Measurements from ENCODE around the gene ARFIP2.
"Not testable (repeated sequence)": the region's sequence is repeated elsewhere in the genome, so short reads cannot be mapped to it uniquely, and the experiment has no call there.

The ARFIP2 gene

DNA sequence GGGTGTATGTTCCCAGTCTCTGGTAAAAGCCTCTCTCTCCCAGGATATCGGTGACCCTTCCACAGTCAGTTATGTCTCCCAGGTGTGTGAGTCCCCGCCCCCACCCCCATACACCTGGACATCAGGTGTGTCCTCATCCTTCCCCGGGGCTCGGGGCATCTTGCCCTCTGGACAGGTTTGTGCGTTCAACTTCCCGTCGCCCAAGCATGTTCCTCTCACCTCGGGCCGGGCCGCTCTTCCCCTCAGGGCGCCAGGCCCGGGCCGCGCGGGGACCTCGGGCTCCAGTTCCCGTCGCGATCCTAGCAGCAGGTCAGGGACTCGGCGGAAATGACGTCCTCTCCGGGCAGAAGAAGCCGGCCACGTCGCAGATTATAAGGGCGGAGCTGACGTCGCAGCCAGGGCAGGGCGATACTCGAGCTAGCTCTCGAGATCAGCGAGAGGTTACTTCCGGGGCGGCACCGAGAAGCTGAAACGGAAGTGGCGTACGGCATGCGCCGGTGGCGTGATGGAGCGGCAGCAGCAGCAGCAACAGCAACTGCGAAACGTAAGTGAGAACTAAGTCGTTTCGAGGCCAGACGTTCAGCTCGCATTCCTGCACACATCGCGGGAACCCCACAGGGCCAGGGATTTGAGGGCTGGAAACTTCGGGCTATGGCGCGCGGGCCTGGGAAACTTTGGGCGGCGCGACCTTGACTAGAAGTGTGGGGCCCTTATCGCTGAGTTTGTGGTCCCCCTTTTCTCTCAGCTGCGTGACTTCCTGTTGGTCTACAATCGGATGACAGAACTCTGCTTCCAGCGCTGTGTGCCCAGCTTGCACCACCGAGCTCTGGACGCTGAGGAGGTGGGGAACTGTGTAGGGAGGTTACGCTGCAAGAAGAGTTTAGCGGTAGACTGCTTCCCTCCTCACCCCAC, at the start of gene ARFIP2, which contains the start of gene TIMM10B:
TSS of gene ARFIP2 (minus strand) at position 320 of the 912 bp plus-strand sequence. CDS start 910 bp downstream, outside the sequence.
TSS of gene TIMM10B (plus strand) at position 490 of the 912 bp plus-strand sequence. CDS start at position 506, 16 bp downstream.
- peak; percentile 92 to 93 for DNase-seq (ENCODE audit: low read depth in 2 of 2)

DNA sequence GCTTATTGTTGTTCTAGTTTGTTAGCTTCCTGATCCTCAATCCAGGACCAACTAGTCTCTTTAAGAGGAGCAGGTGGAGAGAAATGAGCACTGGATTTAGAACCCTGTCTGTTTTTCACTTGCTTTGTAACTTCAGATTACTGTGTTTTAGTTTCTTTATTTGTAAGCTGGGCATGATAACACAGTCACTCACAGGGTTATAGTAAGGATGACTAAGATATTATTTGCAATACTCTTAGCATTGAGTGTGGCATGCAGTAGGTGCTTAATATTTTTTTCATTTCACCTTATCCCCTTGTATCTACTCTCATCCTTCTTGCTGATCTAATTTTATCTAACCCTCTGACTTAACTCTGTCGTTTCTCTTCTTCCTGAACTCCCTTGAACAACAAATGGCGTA, 49.7 kb upstream of the ARFIP2 start:
- no peak for DNase-seq (ENCODE audit: low read depth in 2 of 2)

DNA sequence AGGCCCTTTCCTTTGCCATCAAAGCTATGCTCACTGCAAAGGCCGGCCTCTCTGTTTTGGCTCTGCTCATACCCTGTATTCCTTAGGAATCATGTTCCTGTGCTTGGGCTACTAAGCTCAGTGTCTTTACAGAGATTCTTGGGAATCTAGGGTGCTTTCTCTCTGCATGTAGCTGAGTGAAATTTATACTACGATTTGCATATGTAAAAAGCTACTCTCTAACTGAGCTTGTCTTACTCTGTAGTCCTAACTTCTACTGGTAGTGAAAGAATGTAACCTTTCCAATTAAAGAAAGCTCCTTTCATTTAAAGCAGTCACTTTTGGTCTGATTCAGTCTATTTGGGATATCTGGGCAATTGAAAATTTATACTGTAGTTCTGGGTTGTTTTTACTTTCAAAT, 48.1 kb upstream of the ARFIP2 start:
- no peak for DNase-seq (ENCODE audit: low read depth in 2 of 2)

DNA sequence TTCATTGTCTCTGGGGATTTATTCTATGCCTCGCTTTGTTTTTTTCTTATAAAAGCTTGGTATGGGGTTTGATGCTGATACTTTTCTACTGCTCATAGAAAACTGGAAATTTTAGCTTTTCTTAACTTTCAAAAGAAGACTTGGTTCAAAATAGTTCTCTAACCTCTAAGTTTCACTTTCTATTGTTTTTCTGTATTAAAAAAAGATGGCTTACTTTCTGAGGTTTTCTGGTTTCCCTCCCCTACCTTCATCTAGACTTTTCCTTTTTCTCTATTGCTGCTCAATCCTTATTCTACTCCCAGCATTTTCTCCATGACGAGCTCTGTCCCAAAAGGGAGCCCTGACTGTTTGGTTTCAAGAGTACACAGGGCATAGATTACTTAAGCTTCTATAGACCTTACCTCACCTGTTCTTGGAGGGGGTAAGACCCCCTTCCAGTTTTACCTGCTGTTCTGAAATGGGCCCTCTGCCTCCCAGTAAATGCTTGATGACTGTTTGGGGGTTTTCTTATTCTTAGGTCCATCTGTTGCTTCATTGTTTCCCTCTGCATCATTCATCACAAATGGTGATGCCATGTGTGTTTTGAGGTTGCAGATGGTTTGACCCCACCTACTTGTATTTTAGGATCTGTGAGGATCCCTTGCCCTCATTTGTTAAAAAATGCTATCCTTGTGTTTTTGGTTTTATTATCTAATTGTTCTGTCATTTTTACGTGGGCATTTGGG, 45.4 kb upstream of the ARFIP2 start:
- DNase-seq (ENCODE audit: low read depth in 2 of 2) = no peak

GRCh38 chr11:6523253-6523652, 42.1 kb upstream of the ARFIP2 start:
- no peak for DNase-seq (ENCODE audit: low read depth in 2 of 2)

DNA sequence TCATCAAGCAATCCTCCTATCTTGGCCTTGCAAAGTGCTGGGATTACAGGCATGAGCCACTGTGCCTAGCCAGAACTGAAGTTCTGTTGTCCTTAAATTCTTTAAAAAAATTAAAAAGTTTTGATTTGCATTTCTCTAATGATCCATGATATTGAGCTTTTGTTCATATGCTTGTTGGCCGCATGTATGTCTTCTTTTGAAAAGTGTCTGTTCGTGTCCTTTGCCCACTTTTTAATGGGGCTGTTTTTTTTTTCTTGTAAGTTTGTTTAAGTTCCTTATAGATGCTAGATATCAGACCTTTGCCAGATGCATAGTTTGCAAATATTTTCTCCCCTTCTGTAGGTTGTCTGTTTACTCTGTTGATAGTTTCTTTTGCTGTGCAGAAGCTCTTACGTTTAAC, 40.8 kb upstream of the ARFIP2 start:
- DNase-seq (ENCODE audit: low read depth in 2 of 2) = not testable (repeated sequence)

DNA sequence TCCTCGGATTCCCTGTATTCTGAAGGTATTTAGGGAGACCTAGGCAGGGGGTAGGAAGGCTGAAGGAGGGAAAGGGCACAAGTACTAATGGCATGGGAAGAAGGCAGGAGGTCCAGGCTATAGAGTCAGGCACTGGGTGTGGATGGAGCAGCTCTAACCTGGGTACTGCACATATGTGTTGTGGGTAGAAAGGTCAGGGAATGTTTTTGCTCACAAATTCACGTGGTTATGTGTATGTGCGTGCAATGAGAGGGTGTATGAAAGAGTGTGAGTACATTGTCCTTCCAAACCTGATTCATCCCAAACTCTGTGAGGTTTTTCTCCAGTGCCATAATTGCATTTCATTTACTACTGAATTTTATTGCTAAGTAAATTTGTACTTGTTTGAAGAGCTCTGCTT, 39.1 kb upstream of the ARFIP2 start:
- no peak for DNase-seq (ENCODE audit: low read depth in 2 of 2)

DNA sequence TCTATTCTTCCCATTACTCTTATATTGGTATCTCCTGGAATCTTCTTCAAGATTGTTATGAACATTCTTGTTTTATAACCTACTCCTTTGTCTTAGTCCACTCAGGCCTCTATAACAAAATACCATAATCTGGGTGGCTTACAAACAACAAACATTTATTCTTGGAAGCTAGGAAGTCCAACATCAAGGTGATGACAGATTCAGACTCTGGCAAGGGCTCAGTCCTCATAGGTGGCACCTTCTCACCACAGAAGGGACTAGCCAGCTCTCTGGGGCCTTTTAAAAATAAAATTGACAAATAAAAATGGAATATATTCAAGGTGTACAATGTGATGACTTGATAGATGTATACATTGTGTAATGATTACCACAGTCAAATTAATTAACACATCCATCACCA, 35.7 kb upstream of the ARFIP2 start:
- no peak for DNase-seq (ENCODE audit: low read depth in 2 of 2)

DNA sequence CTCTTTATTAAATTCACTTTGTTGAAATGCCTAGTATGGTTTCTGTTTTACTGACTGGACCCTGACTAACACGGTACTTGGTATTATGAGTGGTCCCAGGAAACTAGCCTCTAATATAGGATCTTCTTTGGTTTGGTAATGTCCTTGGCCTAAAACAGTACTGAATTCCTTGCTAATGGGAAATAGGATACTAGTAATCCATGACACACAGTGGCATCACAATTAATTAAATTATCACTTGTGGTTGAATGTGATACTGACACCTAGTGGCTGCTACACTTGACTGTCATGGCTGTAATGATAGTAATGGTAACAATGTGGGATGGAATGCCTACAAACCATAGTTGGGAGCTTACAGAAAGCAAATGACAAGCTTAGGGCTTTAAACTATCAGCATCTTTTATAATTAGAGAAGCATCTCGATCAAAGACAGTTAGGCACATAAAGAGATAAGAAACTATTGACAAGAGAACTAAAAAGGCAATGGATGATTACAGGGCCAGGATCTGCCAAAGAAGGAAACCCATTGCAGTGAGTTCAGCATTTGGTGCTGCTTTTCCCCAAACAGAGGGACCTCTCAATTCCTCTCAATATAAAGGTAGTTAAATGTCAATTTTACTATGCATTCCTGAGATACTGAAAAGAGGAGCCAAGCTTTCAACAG, 24.6 kb upstream of the ARFIP2 start:
- DNase-seq (ENCODE audit: low read depth in 2 of 2) = no peak

GRCh38 chr11:6504166-6504565, 23.0 kb upstream of the ARFIP2 start:
- DNase-seq (ENCODE audit: low read depth in 2 of 2) = no peak

- DNase-seq (ENCODE audit: low read depth in 2 of 2) = no peak
These were observed 21.3 kb upstream of the ARFIP2 start for GRCh38 chr11:6502382-6502781.

DNA sequence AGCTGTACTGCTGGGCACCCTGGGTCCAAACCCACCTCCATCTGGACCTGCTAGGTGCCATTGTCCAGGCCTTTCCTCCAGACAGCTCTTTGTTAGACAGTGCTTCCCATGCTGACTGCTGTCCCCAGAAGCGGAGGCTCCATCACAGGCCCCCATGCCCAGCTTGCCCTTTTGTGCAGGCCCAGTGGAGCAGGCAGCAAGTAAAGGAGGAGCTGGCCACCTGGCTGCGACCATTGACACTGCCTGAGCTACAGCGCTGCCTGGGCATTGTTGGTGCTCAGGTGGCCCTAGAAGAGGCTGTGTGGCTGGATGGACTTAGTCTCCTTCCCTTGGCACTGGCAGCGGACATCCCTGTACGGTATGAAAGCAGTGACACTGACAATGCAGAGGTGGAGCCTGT, 17.4 kb upstream of the ARFIP2 start:
- no peak for DNase-seq (ENCODE audit: low read depth in 2 of 2)

DNA sequence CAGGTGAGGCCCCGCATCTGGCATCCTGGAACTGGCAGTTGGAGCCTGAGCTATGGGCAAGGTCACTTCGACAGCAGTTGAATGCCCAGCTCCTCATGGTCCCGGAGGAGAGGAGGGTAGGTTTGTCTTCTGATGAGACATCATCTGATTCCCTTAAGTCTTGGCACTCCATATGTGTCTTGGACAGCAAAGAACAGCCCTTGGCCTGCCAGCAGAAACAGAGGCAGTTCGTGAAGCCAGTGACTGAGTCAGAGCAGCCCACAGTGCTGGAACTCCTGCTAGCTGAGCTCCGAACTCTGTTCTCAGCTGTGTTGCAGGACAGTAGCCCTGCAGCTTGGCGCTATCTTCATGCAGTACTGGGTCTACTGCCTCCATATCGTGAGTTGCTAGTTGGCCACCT, 17.0 kb upstream of the ARFIP2 start:
- no peak for DNase-seq (ENCODE audit: low read depth in 2 of 2)

- DNase-seq (ENCODE audit: low read depth in 2 of 2) = no peak
These were observed 16.1 kb upstream of the ARFIP2 start, which contains the start of gene DNHD1 for GRCh38 chr11:6497069-6497839. Gene DNHD1 (plus strand): TSS chr11:6497280. CDS start chr11:6498216, 936 bp downstream.

- no peak for DNase-seq (ENCODE audit: low read depth in 2 of 2)
These were observed 8.2 kb upstream of the ARFIP2 start for GRCh38 chr11:6489306-6489705.

GRCh38 chr11:6488821-6489220, 7.7 kb upstream of the ARFIP2 start:
- no peak for DNase-seq (ENCODE audit: low read depth in 2 of 2)

DNA sequence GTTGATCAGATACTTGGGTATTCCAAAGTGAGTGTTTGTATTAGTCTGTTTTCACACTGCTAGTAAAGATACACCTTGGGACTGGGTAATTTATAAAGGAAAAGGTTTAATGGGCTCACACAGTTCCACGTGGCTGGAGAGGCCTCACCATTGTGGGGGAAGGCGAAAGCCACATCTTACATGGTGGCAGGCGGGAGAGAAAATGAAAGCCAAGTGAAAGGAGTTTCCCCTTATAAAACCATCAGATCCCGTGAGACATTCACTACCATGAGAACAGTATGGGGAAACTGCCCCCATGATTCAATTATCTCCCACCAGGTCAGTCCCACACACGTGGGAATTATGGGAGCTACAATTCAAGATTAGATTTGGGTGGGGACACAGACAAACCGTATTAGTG, 7.2 kb upstream of the ARFIP2 start:
- no peak for DNase-seq (ENCODE audit: low read depth in 2 of 2)

GRCh38 chr11:6486938-6487337, 5.8 kb upstream of the ARFIP2 start:
- no peak for DNase-seq (ENCODE audit: low read depth in 2 of 2)

DNA sequence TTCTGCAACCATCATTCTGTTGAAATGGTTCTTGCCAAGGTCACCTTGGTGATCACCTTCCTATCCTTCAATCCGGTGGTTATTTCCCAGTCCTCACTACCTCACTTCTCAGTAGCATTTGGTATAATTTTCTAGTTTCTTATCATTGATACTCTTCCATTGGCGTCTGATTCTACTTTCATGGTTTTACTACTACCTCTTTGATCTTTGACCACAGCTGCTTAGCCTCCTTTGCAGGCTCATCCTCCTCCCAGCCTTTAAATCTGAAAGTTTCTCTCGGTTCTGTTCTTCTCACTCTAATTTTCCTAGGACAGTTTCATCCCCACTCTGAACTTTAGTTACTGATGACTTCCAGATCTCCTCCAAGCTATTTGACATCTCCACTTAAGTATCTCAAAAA, 5.1 kb upstream of the ARFIP2 start:
- no peak for DNase-seq (ENCODE audit: low read depth in 2 of 2)

DNA sequence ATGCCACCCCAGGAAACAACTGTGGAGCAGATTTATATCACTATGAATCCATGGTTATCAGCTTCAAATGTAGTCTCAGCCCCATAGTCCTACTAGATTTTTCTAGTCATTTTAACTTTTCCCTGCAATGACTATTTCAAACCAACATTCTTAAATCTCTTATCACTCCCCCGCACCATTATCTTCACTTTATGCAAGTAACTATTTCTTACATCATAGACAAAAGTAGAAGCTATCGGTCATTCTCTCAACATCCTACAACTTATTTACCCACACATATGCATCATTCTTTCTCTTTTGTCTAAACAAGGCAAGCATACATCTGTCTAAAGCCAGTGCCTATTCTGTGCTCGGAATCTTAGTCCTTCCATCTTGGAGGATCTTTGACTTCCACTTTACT, 4.5 kb upstream of the ARFIP2 start:
- DNase-seq (ENCODE audit: low read depth in 2 of 2) = no peak

GRCh38 chr11:6483015-6483414, 1.9 kb upstream of the ARFIP2 start:
- no peak for DNase-seq (ENCODE audit: low read depth in 2 of 2)

Measured in stimulated activated CD8-positive, alpha-beta memory T cell treated with anti-CD3 and anti-CD28 coated beads, Interleukin-7, amount 100 ng/mL, for 1 hour (primary cell).